Neural progenitor cell (in vitro differentiated cells): ENCODE measurements around the gene PAQR8.

Source experiments
- EZH2phosphoT487 ChIP-seq: fragments of 200-600 bp; sonication (generic); IDR thresholded peaks from 2 replicates; pipeline ENCODE4 v1.6.1; 2017; ENCODE audit warnings: antibody characterized with exemption
- TF ChIP-seq, protein P1 (sequence below): fragments of 200-600 bp; sonication (generic); IDR thresholded peaks from 2 replicates; pipeline ENCODE4 v1.5.1; 2017; ENCODE audit warnings: antibody characterized with exemption, mild to moderate bottlenecking

- TF ChIP-seq, protein P1, sequence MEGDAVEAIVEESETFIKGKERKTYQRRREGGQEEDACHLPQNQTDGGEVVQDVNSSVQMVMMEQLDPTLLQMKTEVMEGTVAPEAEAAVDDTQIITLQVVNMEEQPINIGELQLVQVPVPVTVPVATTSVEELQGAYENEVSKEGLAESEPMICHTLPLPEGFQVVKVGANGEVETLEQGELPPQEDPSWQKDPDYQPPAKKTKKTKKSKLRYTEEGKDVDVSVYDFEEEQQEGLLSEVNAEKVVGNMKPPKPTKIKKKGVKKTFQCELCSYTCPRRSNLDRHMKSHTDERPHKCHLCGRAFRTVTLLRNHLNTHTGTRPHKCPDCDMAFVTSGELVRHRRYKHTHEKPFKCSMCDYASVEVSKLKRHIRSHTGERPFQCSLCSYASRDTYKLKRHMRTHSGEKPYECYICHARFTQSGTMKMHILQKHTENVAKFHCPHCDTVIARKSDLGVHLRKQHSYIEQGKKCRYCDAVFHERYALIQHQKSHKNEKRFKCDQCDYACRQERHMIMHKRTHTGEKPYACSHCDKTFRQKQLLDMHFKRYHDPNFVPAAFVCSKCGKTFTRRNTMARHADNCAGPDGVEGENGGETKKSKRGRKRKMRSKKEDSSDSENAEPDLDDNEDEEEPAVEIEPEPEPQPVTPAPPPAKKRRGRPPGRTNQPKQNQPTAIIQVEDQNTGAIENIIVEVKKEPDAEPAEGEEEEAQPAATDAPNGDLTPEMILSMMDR, result no peak
- no peak for TF ChIP-seq EZH2phosphoT487
Measured at GRCh38 chr6:52361414-52361944, 472 bp upstream of the PAQR8 start.
